Naive thymus-derived CD8-positive, alpha-beta T cell (primary cell): ENCODE measurements around the gene LAMA2. TPM values are rescaled to one million over a fixed set of nuclear protein-coding genes. Genes with fewer than 3 reads are reported as not detected.

Source experiments
- ATAC-seq, 2 donors: fragments of 150-1000 bp; cut with Tn5 transposase in 1 of 2; sonication (Bioruptor Pico), chemical (Tn5 transposase) in 1 of 2; 1 replicate in 1 of 2; 2 replicates in 1 of 2; pipeline ENCODE4 v1.10.0; 2021; ENCODE audit warnings: mild to moderate bottlenecking in 2 of 2, moderate library complexity in 2 of 2
- POLR2A ChIA-PET: fragments of 350-600 bp; sonication (Branson Sonifier 250); formaldehyde crosslinking; loops from one replicate; lab custom pipeline; 2021; ENCODE audit warnings: antibody characterized with exemption; lab: Charles Lee
- DNase-seq, 10 donors: peaks; one replicate each; pipeline versions ENCODE4 v3.0.0 to v3.0.0-alpha.2; 2020 to 2022
- H3K27ac Mint-ChIP-seq, 10 donors: one replicate each; pipeline ENCODE4 v1.8.0; 2020 to 2022; ENCODE audit warnings: mild to moderate bottlenecking in 10 of 10, mixed read lengths in 10 of 10, moderate library complexity in 4 of 10, inconsistent platforms in 1 of 10
- H3K27me3 Mint-ChIP-seq, 5 donors: one replicate each; pipeline ENCODE4 v1.8.0; 2021 to 2022; ENCODE audit warnings: mixed read lengths in 5 of 5
- H3K36me3 Mint-ChIP-seq, 3 donors: one replicate each; pipeline ENCODE4 v1.8.0; 2020 to 2022; ENCODE audit warnings: mixed read lengths in 3 of 3, mild to moderate bottlenecking in 2 of 3, inconsistent platforms in 1 of 3
- H3K4me1 Mint-ChIP-seq, 4 donors: one replicate each; pipeline ENCODE4 v1.8.0; 2021 to 2022; ENCODE audit warnings: mixed read lengths in 4 of 4
- H3K4me3 Mint-ChIP-seq, 10 donors: one replicate each; pipeline ENCODE4 v1.8.0; 2020 to 2022; ENCODE audit warnings: mild to moderate bottlenecking in 10 of 10, mixed read lengths in 10 of 10, moderate library complexity in 6 of 10, inconsistent platforms in 1 of 10
- H3K9me3 Mint-ChIP-seq, 9 donors: one replicate each; pipeline ENCODE4 v1.8.0; 2020 to 2022; ENCODE audit warnings: mixed read lengths in 9 of 9, mild to moderate bottlenecking in 3 of 9, inconsistent platforms in 1 of 9, moderate library complexity in 1 of 9
- polyA plus RNA-seq, 3 donors: library from polyadenylated mRNA; unstranded; fragments of 300-500 nt; fragmentation: Illumina TruSeq; gene quantifications; one replicate each; pipeline ENCODE4 v1.2.3, GENCODE V29; 2021
- total RNA-seq, 8 experiments: library from RNA in 2 of 8; stranded (reverse) in 2 of 8; gene quantifications; one replicate each; pipeline ENCODE4 v1.2.3 and lab custom pipeline; 2021 to 2026

Gene LAMA2
- total and polyA plus RNA-seq, 5 experiments from 2014 or later: not detected

DNA sequence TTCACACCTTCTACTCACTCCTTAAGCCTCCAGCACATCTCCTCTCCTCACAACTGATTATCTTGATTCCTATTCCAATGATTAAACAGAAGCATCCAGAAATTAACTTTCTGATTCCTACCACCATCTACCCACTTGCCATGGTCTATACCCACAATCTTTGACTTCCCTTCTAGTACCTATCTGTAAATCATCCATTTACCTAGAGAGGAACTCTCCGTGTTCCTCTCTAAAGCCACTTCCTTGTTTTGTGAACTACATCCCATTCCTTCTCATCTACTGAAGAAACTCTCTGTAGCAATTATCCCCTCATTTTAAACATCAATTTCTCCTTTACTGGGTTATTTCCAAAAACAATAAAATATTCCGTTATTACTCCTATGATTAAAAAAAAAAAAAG is 659.8 kb downstream of the LAMA2 start:
- H3K4me3 Mint-ChIP-seq: no peak overlapping the region
- H3K36me3 Mint-ChIP-seq: no peaks in the 10 kb centered on the region
- peaks cover 0 to 2% (median 0%) of the 10 kb centered on the region in 5 donors for H3K27me3 Mint-ChIP-seq
- DNase-seq (no peak), ATAC-seq (no peak)
- POLR2A ChIA-PET: no interaction called here
- H3K9me3 Mint-ChIP-seq: peaks cover 0 to 4% (median 0%) of the 10 kb centered on the region in 9 donors
- peak overlapping the region in 1 of 10 donors; percentile 0 for H3K27ac Mint-ChIP-seq
- peaks cover 0 to 4% (median under 1%) of the 10 kb centered on the region in 4 donors for H3K4me1 Mint-ChIP-seq

- POLR2A ChIA-PET: no interaction called here
- ATAC-seq: no peak
- no peak for DNase-seq
- no peak overlapping the region for H3K4me3 Mint-ChIP-seq
- H3K9me3 Mint-ChIP-seq: peaks cover 0 to 4% (median 0%) of the 10 kb centered on the region in 9 donors
- peaks cover 0 to 2% (median 0%) of the 10 kb centered on the region in 5 donors for H3K27me3 Mint-ChIP-seq
- H3K4me1 Mint-ChIP-seq: peaks cover 0 to 4% (median under 1%) of the 10 kb centered on the region in 4 donors
- H3K36me3 Mint-ChIP-seq: no peaks in the 10 kb centered on the region
- H3K27ac Mint-ChIP-seq: no peak overlapping the region
These were observed 661.0 kb downstream of the LAMA2 start for GRCh38 chr6:129543981-129544380.

DNA sequence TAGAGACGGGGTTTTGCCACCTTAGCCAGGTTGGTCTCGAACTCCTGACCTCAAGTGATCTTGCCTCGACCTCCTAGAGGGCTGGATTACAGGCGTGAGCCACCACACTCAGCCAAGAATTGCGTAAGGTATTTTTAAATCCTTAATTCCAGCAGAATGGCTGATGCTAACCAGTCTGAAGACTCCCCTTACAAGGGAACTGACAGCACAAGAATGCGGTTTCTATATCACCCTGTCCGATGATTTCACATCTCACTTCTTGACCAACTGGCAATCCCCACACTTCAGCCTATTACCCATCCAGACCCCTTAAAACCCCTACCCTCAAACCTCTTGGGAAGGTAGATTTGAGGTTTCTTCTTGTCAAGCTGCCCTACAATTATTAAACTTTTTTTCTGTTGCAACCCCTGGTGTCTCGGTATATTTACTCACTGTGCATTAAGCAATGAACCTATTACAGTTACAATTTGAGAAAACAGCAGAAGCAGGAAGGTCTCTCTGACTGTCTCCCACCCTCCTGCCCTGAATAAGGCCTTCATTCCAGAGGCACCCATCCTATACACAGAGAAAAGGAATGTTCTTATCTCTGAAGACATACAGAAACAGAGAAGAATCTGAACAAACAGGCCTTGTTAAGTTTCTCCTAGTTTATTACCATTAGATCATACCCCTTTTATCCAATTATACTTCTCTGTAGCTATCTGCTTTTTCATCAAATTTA is 662.1 kb downstream of the LAMA2 start:
- peaks cover 0 to 4% (median under 1%) of the 10 kb centered on the region in 4 donors for H3K4me1 Mint-ChIP-seq
- H3K9me3 Mint-ChIP-seq: peaks cover 0 to 4% (median 0%) of the 10 kb centered on the region in 9 donors

DNA sequence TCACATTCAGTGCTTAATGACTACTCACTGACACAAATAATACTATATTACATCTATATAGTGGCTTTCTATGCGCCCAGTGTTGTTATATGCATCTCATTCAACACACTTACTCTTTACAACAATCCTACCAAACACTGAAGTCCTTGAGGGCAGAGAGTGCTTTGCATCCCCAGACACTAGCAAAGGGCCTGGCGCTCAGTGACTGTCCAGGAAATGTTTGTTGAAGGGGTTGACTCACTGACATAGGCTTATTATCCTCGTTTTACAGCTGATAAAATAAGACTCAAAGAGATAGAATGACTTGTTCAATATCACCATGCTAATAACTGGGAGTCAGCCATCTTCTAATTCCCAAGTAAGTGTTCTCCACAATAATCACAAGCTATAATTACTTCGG is 663.8 kb downstream of the LAMA2 start:
- no peak for ATAC-seq
- POLR2A ChIA-PET: no interaction called here
- DNase-seq: no peak
- no peaks in the 10 kb centered on the region for H3K36me3 Mint-ChIP-seq
- H3K9me3 Mint-ChIP-seq: peaks cover 0 to 4% (median 0%) of the 10 kb centered on the region in 9 donors
- no peak overlapping the region for H3K4me3 Mint-ChIP-seq
- H3K27me3 Mint-ChIP-seq: peaks cover 0 to 2% (median 0%) of the 10 kb centered on the region in 5 donors
- H3K27ac Mint-ChIP-seq: no peak overlapping the region
- H3K4me1 Mint-ChIP-seq: peaks cover 0 to 4% (median under 1%) of the 10 kb centered on the region in 4 donors

More for the DNA sequence above, 662.1 kb downstream of the LAMA2 start:
- H3K4me3 Mint-ChIP-seq: no peak overlapping the region
- peaks cover 0 to 2% (median 0%) of the 10 kb centered on the region in 5 donors for H3K27me3 Mint-ChIP-seq
- POLR2A ChIA-PET: no interaction called here
- DNase-seq (no peak), ATAC-seq (no peak)
- H3K27ac Mint-ChIP-seq: no peak overlapping the region
- H3K36me3 Mint-ChIP-seq: no peaks in the 10 kb centered on the region

DNA sequence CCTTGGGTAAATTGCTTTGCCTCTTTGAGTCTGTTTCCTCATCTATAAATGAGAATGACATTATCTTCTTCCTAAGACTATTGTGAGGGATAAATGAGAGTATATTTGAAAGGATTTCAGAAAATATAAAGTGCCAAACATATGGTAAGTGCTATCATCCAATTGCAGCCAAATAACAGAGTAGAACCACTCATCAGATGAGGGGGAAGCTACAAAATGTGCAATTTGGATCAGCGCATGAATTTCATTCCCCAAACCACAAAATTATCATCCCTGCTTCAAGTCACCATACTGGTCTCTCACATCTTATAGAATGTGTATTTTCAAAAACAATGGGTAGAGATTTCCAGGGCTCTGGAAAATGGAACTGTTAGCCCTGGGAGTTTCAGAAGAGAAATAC is 668.5 kb downstream of the LAMA2 start:
- Mint-ChIP-seq H3K27ac (no peak overlapping the region), H3K9me3 (no peaks in the 10 kb centered on the region), H3K4me1 (no peaks in the 10 kb centered on the region)

GRCh38 chr6:129552413-129552812 is 669.5 kb downstream of the LAMA2 start:
- Mint-ChIP-seq H3K9me3 (no peaks in the 10 kb centered on the region), H3K4me1 (no peaks in the 10 kb centered on the region), H3K27me3 (peaks cover 0 to 21% (median 8%) of the 10 kb centered on the region in 5 donors), H3K27ac (no peak overlapping the region), H3K4me3 (no peak overlapping the region), H3K36me3 (no peaks in the 10 kb centered on the region)
- POLR2A ChIA-PET: no interaction called here
- no peak for ATAC-seq
- DNase-seq: no peak

More for the DNA sequence above, 668.5 kb downstream of the LAMA2 start:
- POLR2A ChIA-PET: interaction anchor here (0.6 kb wide), 1 partner anchor 840 kb away, joined by 5 read pairs; no protein-coding TSS in a partner anchor
- Mint-ChIP-seq H3K27me3 (peaks cover 0 to 21% (median 6%) of the 10 kb centered on the region in 5 donors), H3K36me3 (no peaks in the 10 kb centered on the region), H3K4me3 (no peak overlapping the region)
- no peak for DNase-seq
- no peak for ATAC-seq

GRCh38 chr6:129555206-129555832 is 672.4 kb downstream of the LAMA2 start:
- Mint-ChIP-seq H3K27me3 (peaks cover 0 to 21% (median 11%) of the 10 kb centered on the region in 5 donors), H3K4me1 (no peaks in the 10 kb centered on the region), H3K27ac (no peak overlapping the region), H3K4me3 (no peak overlapping the region), H3K36me3 (no peaks in the 10 kb centered on the region), H3K9me3 (peaks cover 0 to 3% (median 0%) of the 10 kb centered on the region in 9 donors)
- POLR2A ChIA-PET: no interaction called here
- DNase-seq (no peak), ATAC-seq (no peak)

DNA sequence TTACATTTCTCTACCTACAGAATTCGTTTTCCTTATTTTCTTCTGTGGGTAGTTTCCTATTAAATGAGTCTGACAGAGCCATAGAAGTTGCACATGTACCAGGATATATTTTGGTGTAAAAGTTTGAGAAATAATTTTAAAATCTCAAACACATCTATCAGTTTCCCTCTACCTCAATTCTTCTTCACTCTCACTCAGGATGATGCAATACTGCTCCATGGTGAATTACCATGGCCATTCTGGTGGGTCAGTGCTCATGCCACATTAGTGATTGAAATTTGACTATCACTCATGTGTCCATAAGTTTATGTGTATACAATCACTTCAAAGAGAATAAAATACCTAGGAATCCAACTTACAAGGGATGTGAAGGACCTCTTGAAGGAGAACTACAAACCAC is 675.3 kb downstream of the LAMA2 start:
- Mint-ChIP-seq H3K9me3 (peaks cover 0 to 3% (median 0%) of the 10 kb centered on the region in 9 donors), H3K36me3 (no peaks in the 10 kb centered on the region), H3K27ac (no peak overlapping the region), H3K27me3 (peaks cover 0 to 11% (median 8%) of the 10 kb centered on the region in 5 donors), H3K4me3 (no peak overlapping the region), H3K4me1 (no peaks in the 10 kb centered on the region)
- ATAC-seq (no peak), DNase-seq (no peak)
- POLR2A ChIA-PET: no interaction called here

DNA sequence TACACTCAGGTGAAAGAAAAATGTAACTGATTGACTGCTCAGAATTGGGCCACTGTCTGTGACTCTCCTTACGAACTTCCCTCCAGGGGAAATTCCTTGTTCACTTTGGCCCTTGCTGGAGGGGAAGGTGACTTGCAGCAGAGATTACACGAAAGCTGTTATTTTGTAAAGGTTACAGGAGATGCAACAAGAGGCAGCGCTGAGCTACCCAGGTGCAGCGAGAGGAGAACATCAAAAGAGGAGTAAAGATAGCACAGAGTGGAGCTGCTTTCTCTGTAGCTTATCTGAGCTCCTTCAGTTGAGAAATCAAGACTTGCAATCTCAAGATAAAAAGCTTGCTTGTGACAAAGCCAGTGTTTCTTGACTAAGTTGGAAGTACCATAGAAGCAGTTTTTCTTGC is 682.4 kb downstream of the LAMA2 start:
- peaks cover 0 to 7% (median 2%) of the 10 kb centered on the region in 9 donors for H3K9me3 Mint-ChIP-seq
- ATAC-seq (no peak), DNase-seq (no peak)
- POLR2A ChIA-PET: no interaction called here
- H3K36me3 Mint-ChIP-seq: peaks cover 0 to 5% (median 3%) of the 10 kb centered on the region in 3 donors
- peaks cover 0 to 12% (median 2%) of the 10 kb centered on the region in 5 donors for H3K27me3 Mint-ChIP-seq
- H3K4me1 Mint-ChIP-seq: peaks cover 0 to 2% (median 0%) of the 10 kb centered on the region in 4 donors
- no peak overlapping the region for H3K4me3 Mint-ChIP-seq
- no peak overlapping the region for H3K27ac Mint-ChIP-seq

DNA sequence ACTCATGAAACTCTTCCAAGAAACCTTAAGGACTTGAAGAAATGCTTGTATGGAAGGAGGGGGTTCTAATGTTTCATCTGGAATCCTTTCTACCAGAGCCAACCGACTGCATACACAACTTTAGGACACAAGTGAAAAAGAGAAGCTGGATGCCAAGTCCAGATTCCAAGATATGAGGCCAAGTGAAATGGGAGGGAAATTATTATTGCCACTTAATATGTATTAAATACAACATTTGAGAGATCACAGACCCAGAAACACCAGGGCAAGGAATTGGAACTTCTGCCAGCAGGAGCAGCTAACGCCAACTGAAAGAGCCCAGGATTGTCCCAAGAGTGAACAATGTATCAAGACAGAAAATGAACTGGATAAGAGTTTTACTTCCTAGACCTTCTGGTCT is 682.9 kb downstream of the LAMA2 start:
- H3K36me3 Mint-ChIP-seq: peaks cover 0 to 7% (median 7%) of the 10 kb centered on the region in 3 donors
- no peak for ATAC-seq
- no peak for DNase-seq
- H3K9me3 Mint-ChIP-seq: peaks cover 0 to 12% (median 2%) of the 10 kb centered on the region in 9 donors
- peaks cover 0 to 12% (median 2%) of the 10 kb centered on the region in 5 donors for H3K27me3 Mint-ChIP-seq
- POLR2A ChIA-PET: no interaction called here
- H3K27ac Mint-ChIP-seq: no peak overlapping the region
- no peak overlapping the region for H3K4me3 Mint-ChIP-seq
- peaks cover 0 to 2% (median 0%) of the 10 kb centered on the region in 4 donors for H3K4me1 Mint-ChIP-seq
